ENCODE data around the gene MVP.
A peak's percentile ranks its signal among the peaks of the same experiment; 100 is the strongest.
"Not testable (repeated sequence)": the region's sequence is repeated elsewhere in the genome, so short reads cannot be mapped to it uniquely, and the experiment has no call there.

MVP gene

DNA sequence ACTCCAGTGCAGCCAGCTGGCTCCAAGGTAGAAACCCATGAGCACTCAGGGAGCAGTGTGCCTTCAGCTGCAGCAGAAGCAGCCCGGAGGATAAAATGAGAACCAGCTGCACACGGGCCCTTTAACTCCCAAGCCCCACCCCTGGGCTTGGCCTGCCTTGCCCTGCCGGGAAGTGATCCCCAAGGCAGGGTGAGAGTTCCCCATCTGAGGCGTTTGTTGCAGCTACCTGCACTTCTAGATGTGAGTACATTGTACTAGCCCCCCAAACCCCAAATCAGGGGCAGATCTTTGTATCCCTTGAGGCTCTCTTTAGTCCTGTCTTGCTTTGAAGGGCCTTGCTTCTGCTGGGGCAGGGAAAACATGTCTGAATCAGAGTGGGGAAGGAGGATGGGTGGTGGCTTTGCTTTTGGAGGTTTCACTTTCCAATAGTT is at the start of gene MVP:
MVP (plus strand) TSS at position 192 of the 431 bp plus-strand sequence. CDS start 10,088 bp downstream, outside the sequence.
- peak; percentile 76 for DNase-seq

DNA sequence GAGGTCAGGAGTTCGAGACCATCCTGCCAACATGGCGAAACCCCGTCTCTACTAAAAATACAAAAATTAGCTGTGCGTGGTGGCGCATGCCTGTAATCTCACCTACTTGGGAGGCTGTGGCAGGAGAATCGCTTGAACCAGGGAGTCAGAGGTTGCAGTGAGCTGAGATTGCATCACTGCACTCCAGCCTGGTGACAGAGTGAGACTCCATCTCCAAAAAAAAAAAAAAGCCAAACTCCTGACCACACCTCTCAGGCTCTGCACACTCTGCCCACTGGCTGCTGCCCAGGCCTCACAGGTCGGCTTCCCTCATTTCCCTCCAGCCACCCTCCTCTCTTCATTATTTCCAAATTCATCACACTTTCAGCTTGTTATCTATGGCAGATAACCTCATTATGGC is 47.9 kb upstream of the MVP start:
- not testable (repeated sequence) for DNase-seq

DNA sequence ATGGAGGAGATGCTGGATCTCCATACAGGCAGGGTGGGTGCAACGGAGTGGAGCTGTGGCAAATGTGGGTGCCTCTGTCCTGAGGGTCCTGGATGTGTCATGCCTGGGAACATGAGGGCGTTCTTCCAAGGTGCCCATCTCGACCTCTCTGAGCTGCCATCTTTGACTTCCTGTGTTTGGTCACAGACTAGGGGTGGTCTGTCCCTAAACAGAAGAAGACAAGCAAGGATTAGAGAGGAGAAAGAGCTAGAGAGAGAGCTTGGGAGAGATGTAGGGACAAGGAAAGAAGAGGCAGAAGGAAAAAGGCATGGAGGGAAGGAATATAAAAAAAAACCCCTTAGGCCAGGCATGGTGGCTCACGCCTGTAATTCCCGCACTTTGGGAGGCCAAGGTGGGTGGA is 45.5 kb upstream of the MVP start:
- no peak for DNase-seq

DNA sequence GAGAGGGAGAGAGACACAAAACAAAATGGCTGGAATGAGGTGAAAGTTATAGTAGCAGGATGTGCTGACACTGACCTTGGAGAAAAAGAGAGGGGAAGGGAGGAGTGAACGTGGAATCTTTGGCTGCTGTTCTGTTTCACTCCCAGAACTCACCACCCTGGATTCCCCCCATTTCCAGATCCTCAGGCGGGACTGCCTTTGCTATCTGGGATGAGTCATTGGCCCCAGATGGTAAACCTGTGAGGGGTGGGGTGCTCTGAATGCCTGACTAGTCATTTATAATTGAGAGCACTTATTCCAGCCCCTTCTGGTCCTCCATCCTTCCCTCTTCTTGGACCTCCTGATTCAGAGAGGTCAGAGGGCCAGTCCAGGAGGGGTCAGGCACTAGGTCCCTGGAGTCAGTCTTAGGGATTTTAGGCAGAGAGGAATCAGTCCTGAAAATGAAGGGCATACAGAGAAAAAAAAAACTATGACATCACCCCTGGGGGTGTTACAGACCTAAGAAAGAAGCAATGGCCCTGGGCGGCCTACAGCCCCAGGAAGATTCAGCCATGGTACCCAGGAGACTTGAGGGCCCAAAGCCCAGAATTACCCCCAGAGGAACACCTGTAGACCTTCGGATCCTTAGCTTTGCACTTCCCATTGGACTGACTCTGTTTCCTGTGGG is 44.4 kb upstream of the MVP start:
- peak; percentile 68 for DNase-seq

GRCh38 chr16:29777576-29778350 is 42.5 kb upstream of the MVP start, which contains the start of gene ZG16:
ZG16 (plus strand) TSS chr16:29778256; CDS start chr16:29779267, 1,011 bp downstream.
- DNase-seq = no peak

DNA sequence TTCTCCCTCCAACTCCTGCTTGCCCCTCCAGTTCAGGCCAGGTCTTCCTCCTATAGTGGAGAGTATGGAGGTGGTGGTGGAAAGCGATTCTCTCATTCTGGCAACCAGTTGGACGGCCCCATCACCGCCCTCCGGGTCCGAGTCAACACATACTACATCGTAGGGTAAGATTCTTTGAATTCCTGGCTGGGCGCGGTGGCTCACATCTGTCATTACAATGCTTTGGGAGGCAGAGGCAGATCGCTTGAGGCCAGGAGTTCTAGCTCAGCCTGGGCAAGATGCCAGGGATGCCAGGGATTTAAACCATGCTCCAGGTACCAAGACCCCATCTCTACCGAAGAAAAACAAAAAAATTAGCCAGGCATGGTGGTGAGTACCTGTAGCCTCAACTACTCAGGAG is 40.8 kb upstream of the MVP start:
- DNase-seq = no peak

- DNase-seq = not testable (repeated sequence)
Observed at GRCh38 chr16:29783094-29783953, 36.9 kb upstream of the MVP start.

DNA sequence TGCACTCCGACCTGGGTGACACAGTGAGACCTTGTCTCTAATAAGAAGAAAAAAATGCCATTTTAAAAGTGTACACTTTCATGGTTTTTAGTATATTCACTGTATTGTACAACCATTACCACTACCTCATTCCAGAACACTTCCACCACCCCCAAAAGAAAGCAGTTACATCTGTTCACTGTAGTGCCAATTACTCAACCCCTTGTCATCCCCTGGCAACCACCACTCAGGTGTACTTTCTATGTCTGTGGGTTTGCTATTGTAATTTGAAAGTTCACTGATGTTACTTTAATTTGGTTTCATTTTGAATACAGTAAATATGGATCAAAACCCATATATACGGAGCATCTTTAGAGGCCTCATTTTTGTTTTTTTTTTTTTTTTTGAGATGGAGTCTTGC is 36.1 kb upstream of the MVP start:
- DNase-seq = no peak

- DNase-seq = no peak
Observed at GRCh38 chr16:29784901-29785500, 35.3 kb upstream of the MVP start.

DNA sequence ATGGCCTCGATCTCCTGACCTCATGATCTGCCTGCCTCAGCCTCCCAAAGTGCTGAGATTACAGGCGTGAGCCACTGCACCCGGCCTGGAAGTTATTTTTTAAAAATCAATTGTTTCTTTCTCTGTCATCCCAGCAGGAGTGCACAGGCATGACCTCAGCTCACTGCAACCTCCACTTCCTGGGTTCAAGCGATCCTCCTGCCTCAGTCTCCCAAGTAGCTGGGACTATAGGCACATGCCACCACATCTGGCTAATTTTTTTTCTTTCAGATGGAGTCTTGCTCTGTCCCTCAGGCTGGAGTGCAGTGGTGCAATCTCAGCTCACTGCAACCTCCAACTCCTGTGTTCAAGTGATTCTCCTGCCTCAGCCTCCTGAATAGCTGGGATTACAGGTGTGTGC is 33.1 kb upstream of the MVP start:
- not testable (repeated sequence) for DNase-seq

DNA sequence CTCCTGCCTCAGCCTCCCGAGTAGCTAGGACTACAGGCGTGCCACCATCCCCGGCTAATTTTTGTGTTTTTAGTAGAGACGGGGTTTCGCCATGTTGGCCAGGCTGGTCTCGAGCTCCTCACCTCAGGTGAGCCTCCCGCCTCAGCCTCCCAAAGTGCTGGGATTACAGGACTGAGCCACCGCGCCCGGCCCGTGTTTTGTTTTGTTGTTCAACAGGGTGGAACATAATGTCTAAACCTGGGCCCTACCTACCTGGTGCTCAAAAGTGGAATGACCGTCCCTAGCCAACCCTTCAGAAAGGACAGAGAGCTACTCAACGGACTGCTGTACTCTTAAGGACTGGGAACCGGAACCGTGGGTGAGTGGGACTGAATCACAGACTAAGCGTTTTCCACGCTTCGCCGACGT is 30.5 kb upstream of the MVP start:
- DNase-seq = no peak

DNA sequence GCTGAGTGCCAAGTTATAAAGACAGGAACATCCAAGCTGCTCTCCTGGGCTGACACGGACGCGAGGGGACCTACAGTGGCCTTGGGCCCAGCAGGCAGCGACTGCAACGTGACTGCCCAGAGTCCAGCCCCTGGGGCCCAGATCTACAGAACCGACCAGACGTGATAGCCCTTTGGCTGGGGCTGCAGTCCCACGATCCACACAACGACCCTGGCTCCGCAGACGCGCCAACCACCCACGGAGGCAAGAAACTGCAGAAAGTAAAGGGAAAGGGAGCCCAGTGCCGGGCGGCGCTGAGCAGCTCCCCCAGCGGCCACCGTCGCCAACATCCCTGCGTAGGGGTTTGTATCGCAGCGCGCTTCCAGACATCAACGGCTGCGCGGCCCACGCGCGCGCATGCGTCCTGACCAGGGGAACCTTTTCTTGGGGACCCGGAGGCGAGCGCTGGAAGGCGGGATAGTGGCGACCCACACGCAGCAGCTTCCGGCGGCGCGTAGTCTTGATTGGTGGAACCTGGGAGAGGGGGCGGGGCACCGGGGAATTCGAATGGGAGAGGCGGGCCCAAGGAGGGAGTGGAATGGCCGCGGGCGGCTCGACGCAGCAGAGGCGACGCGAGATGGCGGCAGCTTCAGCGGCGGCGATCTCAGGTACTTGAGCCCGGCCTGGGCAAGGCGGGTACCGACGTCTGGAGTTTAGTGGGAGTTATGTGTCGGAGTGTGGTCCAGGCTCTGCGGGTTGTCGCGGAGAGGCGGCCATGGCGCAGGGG is 29.9 kb upstream of the MVP start, which contains the start of gene KIF22:
KIF22 (plus strand) TSS at position 569 of the 766 bp plus-strand sequence; CDS start at position 578, 9 bp downstream.
- peak; percentile 96 for DNase-seq

- DNase-seq = no peak
Observed at GRCh38 chr16:29790949-29791844, 29.1 kb upstream of the MVP start.

GRCh38 chr16:29791845-29792807 is 28.1 kb upstream of the MVP start:
- DNase-seq = no peak

DNA sequence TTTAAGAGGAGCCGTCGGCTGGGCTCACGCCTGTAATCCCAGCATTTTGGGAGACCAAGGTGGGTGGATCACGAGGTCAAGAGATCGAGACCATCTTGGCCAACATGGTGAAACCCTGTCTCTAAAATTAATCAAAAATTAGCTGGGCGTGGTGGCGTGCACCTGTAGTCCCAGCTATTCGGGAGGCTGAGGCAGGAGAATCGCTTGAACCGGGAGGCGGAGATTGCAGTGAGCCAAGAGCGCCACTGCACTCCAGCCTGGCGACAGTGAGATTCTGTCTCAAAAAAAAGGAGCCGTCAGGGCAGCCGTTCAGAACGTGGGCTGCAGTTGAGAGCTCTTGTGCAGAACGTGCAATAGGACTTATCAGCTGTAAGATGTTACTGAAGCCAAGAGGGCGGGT is 27.1 kb upstream of the MVP start:
- DNase-seq = not testable (repeated sequence)

DNA sequence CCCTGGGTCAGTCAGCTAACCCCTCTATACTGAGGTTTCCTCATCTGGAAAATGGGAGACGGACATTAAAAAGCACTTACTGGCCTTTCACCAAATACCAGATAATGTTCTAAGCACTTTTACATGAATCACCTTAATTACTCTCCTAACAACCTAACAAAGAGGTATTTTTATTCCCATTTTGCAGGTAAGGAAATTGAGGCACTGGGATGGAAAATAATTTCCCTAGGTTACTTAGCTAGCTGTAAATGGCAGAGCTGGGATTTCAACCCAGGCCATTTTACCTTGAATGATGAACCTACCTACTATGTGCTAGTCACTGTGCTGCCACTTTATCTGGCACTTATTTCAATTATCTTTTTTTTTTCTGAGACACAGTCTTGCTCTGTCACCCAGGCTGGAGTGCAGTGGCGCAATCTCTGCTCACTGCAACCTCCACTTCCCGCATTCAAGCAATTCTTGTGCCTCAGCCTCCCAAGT is 26.0 kb upstream of the MVP start:
- DNase-seq = no peak

- no peak for DNase-seq
Observed at GRCh38 chr16:29802416-29802935, 17.8 kb upstream of the MVP start.

DNA sequence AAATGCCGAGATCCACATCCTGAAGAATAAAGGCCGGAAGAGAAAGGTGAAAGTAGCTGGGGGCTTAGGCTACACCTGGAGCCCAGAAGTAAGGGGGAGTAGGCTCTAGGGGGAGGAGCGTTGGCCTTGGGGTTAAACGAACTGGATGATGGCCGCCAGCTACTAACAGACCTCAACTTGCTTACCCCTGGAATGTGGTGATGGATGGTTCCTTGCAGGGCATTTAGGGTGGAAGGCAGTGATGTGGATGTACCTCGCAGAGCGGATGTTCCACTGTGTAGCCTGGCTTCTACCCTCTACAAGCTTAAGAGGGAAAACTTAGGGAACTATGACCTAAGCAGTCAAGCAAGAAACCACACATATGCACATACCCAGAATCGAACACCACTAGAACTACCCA is 16.2 kb upstream of the MVP start:
- no peak for DNase-seq
